Cortex of kidney (tissue), 1 donor: ENCODE results near the gene NPC1.

Source experiments
- DNase-seq: peaks from one replicate; lab custom pipeline; 2025; lab: John Stamatoyannopoulos, UW

Gene NPC1

GRCh38 chr18:23548275-23548674, 38.0 kb downstream of the NPC1 start:
- no peak for DNase-seq

DNA sequence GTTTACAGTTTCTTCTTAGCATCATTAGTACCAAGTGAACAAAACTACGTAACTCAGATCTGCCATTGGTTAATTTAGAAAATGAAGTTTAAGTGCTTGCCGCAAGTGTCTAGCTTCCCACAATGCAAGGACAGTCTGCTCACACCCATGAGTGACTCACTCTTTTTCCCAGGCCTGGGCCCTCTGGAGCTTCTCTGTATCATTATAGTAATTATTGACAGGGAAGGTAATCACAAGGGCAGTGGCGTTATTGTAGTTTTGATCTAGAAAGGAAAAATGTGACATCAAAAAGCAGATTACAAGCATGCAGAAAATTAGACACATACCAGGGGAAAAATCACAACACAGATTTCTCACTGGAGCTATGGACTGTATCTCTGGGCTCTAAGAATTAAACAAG, 38.5 kb downstream of the NPC1 start:
- DNase-seq, result no peak

DNA sequence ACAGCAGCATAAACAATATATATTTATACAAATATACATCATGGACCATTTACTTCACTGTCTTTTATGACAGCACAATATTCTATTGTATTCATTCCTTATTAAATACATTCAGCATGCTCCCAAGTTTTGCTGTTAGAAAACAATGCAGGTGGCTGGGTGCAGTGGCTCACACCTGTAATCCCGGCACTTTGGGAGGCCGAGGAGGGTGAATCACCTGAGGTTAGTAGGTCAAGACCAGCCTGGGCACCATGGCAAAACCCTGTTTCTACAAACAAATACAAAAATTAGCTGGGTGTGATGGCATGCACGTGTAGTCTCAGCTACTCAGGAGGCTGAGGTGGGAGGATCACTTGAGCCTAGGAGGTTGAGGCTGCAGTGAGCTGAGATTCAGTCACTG, 39.0 kb downstream of the NPC1 start:
- no peak for DNase-seq

GRCh38 chr18:23545247-23545789, 41.0 kb downstream of the NPC1 start:
- no peak for DNase-seq

- no peak for DNase-seq
Measured at GRCh38 chr18:23542461-23542860, 43.8 kb downstream of the NPC1 start.

DNA sequence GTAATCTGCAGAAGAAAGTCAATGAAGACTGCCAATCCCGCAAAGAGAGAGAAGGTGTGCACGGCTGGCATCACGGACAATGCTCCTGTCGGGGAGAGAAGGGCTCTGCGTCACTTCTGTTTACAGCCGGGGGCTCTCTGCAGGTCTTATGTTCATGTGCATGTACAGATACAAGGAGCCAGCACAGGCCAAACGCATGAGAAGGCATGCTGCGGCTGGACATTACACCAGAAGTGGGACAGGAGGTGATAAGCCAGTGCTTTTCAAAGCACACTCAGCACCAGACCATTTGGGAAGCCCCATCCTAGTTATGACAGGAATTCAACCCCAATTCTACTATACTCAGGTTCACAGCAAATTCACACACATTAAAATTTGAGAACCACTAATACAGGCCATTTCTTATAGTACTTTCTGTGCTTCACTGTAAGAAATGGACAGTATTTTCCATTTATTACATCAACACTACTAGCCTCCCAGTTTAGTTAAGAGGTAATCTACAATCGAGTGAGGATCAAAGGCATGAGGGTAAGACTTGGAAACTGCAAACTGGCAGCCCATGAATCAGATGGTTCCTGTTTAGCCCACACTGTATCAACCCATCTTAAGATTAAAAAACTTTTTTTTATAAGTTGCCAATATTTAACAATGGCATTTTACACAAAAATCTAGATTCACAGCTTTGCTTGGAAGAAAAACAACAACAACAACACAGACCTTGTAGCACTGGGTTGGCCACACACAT, 44.8 kb downstream of the NPC1 start:
- DNase-seq, result no peak

GRCh38 chr18:23540867-23541266, 45.4 kb downstream of the NPC1 start:
- DNase-seq, result no peak

DNA sequence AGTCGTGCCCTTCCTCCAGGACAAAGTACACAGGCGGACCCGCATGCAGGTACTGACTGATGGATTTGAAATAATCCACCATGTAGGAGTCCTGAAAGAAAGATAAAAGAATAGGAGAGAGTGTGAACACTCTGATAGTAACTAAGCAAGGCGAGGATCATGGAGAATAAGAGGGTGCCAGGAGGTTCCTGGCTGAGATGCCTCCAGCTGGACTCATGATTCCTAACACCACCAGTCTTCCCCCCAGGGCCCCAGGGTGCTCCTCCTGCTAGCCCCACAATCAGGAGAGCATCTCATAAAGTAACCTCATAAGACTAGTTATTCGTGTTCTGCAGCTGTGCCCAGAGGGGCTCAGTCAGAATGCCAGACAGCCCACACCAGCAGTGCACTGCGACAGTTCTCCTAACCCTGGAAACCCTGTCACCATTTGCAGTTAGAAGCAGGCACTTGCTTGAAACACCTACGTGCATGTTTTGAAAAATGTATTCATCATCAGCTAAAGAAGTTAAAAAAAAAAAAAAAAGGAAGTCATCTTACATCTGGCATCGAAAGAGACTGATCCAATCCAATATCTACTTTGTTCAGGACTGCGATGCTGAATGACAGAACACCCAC, 46.3 kb downstream of the NPC1 start:
- DNase-seq, result no peak

GRCh38 chr18:23539296-23539695, 47.0 kb downstream of the NPC1 start:
- DNase-seq, result no peak

GRCh38 chr18:23538870-23539269, 47.4 kb downstream of the NPC1 start:
- DNase-seq, result no peak

DNA sequence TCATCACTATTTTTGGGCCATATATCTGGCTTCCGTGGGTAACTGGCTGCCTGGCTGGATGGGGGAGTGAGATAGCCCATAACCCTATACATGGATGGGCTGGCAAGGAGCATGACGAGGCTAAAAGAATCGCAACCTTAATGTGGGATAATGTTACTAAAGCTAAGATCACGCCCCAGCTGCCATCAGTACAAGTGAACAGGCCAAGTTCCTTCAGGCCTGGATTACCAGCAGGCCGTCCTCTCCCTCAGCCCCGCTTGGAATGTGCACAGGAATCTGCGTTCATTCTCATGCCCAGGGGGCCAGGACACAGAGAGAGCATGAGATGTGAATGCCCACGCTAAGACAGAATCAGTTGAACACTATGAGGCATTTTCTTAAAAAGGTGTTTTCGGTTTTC, 48.3 kb downstream of the NPC1 start:
- DNase-seq, result no peak

GRCh38 chr18:23537274-23537673, 49.0 kb downstream of the NPC1 start:
- no peak for DNase-seq

DNA sequence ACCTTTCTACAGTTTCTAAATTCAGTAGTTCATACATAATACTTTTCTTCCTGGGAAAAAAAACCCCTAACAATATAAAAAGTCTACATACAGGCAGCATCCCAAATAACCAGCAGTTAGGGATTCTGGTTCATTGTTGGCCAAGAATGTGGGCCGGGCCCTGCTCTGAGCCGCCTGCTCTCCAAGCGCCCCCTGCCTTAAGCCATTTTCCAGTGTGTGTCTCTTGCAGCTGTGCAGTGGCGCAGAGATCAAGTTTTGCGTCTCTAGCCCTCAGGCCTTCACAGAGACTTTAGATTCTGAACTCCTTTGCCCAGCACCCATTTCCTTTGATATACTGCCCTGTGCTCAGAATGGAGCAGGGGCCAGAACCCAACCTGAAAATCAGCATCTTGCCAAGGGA, 50.1 kb downstream of the NPC1 start:
- no peak for DNase-seq

- no peak for DNase-seq
Measured at GRCh38 chr18:23534276-23534675, 52.0 kb downstream of the NPC1 start.

DNA sequence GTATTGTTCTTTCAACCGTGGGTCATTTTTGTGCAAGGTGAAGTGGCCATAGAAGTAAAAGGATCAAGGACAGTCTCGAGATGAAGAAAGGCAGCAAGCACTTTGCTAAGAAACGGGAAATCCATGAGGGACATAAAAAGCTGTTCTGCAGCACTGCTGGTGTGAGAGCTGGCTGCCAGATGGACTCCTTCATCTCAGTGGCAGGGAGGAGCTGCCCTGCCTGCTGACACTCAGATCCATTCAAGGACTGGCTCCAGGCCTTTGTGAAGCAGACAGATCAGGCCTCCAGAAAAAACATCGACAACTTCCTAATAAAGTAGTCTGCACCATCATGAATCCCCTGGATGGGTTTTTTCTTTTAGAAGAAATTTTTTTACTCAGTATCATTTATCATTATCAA, 53.5 kb downstream of the NPC1 start:
- DNase-seq, result no peak

DNA sequence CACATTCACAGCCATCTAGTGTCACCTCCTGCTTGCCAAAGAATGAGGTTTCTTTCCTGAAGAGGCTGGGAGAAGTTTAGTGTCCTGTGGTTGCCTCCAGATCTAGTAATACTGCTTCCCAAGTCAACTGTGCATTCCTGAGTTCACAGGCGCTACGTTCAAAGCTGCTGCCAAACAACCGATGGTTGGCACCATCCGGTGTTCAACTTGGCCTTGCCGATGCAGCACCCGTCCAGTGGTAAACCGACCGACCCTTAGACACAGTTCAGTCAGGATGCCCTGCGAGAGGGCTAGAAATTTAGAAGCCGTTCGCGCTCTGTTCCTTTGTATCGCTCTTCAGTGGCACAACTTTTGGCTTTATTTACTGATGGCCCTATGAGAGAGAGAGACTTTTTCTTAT, 54.4 kb downstream of the NPC1 start:
- DNase-seq, result no peak

- DNase-seq, result no peak
Measured at GRCh38 chr18:23530195-23530594, 56.1 kb downstream of the NPC1 start.

DNA sequence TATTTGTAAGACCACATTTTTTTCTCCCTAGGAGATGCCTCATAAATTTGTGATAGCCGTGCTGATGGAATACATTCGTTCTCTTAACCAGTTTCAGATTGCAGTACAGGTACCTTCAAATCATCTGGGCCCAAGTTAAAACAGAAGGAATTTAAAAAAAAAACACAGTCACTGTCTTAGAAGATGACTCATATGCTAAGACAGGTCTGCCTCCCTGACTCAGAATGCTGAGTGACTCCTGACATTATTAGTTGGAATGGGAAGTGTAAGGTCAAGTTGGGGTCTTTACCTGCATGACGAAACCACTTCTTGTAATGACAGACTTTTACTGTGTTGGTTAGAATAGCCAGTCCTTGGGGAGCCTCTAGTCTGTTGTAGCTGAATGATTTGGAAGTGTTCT, 56.7 kb downstream of the NPC1 start:
- DNase-seq, result no peak

DNA sequence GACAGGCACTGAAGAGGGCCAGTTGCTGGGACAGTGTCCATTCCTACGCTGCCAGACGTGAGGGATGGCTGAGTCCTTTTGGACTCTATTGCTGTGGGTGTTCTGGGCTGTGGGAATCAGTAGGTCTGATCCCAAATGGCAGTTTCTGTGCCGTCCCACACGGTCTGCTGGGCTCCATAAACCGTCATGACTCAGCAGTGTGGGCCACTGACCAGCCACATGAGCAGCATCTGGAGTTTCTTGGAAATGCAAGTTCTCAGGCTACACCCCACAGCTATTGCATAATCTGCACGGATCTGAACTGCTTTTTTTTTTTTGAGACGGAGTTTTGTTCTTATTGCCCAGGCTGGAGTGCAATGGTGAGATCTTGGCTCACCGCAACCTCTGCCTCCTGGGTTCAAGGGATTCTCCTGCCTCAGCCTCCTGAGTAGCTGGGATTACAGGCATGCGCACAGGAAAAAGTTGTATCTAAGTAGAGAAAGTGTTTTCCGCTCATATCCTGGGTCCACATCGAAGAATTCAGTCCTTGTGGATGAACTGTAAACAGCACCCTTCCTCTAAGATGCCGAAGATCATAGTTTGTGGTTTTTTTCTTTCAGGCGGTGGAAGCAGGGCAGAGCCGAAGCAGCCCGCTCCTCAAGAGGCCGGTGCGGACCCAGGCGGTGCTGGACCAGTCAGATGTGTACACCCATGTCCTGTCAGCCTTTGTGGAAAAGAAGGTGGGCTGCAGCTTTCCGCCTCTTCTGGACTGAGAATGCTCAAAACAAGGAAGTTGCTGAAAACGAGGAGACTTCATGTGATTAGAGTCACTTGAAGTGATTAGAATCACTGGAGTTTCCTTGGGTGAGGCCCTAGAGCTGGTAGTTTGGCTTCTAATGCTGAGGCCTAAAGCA, 57.5 kb downstream of the NPC1 start:
- no peak for DNase-seq

GRCh38 chr18:23526501-23527063, 59.7 kb downstream of the NPC1 start:
- no peak for DNase-seq

DNA sequence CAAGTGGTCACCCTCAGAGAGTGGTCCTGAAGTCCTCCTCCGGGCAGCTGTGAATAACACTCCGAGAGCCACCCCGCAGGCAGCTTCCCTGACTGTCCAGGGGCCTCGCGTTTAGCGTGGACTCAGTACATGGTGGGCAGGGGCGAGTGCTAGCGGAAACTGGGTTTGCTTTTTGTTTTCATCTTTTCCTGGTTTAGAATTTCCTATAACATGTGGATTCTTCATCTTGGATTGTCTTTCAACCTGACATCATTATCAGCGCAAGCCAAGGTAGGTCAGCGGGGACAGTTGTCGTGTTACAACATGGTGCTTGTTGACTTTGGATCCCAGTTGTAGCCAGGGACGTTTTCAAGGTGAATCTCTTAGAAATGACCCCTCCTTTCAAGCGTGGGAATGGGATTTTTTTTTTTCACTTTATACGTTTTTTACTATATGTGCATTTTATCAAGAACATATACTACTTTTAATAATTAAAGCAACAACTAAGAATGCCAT, 62.0 kb downstream of the NPC1 start:
- DNase-seq, result no peak
